AG04450 (cell line): ENCODE measurements around the gene DNAJC5. TPM values are rescaled to one million over a fixed set of nuclear protein-coding genes. Genes with fewer than 3 reads are reported as not detected.
"Not testable (repeated sequence)": the region's sequence is repeated elsewhere in the genome, so short reads cannot be mapped to it uniquely, and the experiment has no call there.

ENCODE experiments used
- CTCF ChIA-PET: fragments of 300-600, 350-600 bp; formaldehyde crosslinking; extraction: SDS; loops from one replicate; lab custom pipeline; 2022; ENCODE audit warnings: antibody characterized with exemption, inconsistent platforms; lab: Charles Lee
- POLR2A ChIA-PET: fragments of 350-600 bp; formaldehyde crosslinking; extraction: SDS; loops from one replicate; lab custom pipeline; 2021; ENCODE audit warnings: antibody characterized with exemption, inconsistent platforms; lab: Yijun Ruan, JAX
- DNase-seq: peaks from one replicate; pipeline ENCODE4 v3.0.0-alpha.2; 2011; ENCODE audit warnings: low read depth, low spot score
- H3K27ac ChIP-seq: one replicate; pipeline ENCODE4 v1.5.1; 2012; ENCODE audit warnings: low read depth, low read length, control low read depth
- H3K27me3 ChIP-seq: one replicate; pipeline ENCODE4 v1.6.0; 2012; ENCODE audit warnings: low read length; ENCODE audit not compliant: control insufficient read depth, insufficient read depth
- H3K4me3 ChIP-seq: 2 replicates; pipeline ENCODE4 v1.5.1; 2011; ENCODE audit warnings: mild to moderate bottlenecking, low read depth, low read length, control low read depth
- H3K9me3 ChIP-seq: 2 replicates; pipeline ENCODE4 v1.5.1; 2012; ENCODE audit warnings: low read length; ENCODE audit not compliant: control insufficient read depth, insufficient read depth
- polyA plus RNA-seq: library from polyadenylated mRNA; depleted of rRNA; stranded (reverse); fragments of >200 nt; gene quantifications from 2 replicates; pipeline ENCODE4 v1.2.3, GENCODE V29; 2011
- TF ChIP-seq, protein P1 (sequence below): IDR thresholded peaks from 2 replicates; pipeline ENCODE4 v1.5.1; 2011; ENCODE audit warnings: low read depth, low read length, control low read depth, inconsistent platforms

The DNAJC5 gene
- polyA plus RNA-seq, 1 experiment = 36.7 TPM

DNA sequence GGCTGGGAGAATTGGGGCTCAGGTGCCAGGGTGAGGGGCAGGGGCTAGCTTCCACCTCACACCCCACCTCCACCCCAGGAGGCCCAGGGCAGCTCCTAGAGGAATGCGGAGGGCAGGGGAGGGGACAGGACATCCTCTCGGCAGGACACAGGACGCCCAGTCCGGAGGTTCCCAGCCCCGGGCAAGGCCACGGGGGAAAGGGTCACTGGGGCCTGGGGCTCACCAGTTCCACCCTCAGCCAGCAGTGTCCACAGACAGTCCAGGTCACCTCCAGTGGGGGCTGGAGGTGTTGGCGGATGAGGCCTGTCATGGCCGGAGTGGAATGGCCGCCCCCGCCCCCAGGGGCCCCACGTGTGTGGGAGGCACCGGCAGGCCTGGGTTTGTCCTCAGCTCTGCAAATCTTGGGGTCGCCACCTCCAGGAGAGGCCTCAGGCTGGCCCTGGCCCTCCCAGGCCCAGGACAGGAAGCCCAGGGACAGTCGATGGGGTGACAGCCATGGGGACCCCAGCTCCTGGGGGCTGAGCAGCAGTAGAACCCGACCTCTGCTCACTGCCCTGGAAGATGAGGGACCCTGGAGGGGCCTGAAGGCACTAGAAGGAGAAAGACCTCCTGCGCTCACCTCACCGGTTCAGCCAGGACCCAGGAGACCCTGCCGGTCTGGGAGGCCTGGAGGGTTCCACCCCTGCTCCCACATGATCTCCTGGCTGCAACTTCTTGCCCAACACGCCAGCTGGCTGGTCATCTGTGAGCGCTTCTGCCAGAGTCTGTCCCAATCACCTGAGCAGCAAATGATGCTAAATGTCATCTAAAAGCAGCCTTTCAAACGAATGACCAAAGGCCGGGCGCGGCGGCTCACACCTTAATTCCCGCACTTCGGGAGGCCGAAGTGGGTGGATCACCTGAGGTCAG lies 46.7 kb upstream of the DNAJC5 start:
- H3K9me3 ChIP-seq = no peaks in the 10 kb centered on the region; the same call in 1 of the 2 replicates
- H3K4me3 ChIP-seq = no peak overlapping the region
- H3K27me3 ChIP-seq = peaks cover 2% of the 10 kb centered on the region
- TF ChIP-seq, protein P1, sequence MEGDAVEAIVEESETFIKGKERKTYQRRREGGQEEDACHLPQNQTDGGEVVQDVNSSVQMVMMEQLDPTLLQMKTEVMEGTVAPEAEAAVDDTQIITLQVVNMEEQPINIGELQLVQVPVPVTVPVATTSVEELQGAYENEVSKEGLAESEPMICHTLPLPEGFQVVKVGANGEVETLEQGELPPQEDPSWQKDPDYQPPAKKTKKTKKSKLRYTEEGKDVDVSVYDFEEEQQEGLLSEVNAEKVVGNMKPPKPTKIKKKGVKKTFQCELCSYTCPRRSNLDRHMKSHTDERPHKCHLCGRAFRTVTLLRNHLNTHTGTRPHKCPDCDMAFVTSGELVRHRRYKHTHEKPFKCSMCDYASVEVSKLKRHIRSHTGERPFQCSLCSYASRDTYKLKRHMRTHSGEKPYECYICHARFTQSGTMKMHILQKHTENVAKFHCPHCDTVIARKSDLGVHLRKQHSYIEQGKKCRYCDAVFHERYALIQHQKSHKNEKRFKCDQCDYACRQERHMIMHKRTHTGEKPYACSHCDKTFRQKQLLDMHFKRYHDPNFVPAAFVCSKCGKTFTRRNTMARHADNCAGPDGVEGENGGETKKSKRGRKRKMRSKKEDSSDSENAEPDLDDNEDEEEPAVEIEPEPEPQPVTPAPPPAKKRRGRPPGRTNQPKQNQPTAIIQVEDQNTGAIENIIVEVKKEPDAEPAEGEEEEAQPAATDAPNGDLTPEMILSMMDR = no peak
- no peak for DNase-seq
- ChIA-PET POLR2A (interaction anchor here (0.9 to 1.4 kb wide), 2 partner anchors 18 to 108 kb away, joined by 3 read pairs; no protein-coding TSS in a partner anchor), CTCF (interaction anchor here (0.6 to 1.5 kb wide), 3 partner anchors 10 to 75 kb away, joined by 3 to 4 read pairs (median 3); no protein-coding TSS in a partner anchor)
- no peak overlapping the region for H3K27ac ChIP-seq

DNA sequence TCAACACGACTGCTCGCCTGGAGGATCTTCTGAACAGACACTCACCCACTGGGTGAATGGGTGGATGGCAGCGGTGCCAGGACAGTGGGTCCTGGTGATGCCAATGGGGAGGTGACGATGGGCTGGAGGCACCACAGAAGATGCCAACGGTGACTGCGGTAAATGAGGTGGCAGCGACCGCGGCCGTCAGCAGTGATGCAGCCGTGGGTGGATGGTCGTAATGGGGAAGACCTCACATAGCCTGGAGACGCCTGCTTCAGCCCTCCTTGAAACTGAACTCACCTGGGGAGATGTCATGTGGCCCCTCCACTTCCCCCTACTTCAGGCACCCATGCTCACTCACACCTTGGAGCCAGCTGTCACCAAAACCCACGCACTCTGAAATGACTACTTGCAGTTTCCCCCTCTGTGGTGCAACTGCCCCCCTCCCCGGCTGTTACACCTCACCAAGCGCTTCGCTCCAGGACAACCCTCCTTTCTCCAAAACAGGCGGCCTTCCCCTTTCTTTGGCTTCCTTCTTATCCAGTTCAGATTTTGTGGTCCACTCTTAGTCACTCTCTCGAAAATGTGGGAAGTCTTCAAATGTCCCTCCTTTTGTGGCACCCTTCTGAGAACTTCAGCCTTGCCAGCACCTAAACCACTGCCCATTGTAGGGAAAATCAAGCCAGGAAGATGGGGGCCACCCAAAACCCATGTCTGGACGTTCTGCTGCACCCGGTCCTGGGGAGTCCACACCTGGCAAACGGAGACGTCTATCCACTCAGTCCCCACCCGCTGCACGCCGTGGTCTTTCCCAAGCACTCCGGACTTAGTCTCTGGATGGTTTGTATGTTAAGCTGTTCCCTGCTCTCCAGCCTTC lies 44.0 kb upstream of the DNAJC5 start:
- CTCF ChIA-PET = interaction anchor here (0.6 kb wide), 1 partner anchor 251 kb away, joined by 7 read pairs; no protein-coding TSS in a partner anchor

DNA sequence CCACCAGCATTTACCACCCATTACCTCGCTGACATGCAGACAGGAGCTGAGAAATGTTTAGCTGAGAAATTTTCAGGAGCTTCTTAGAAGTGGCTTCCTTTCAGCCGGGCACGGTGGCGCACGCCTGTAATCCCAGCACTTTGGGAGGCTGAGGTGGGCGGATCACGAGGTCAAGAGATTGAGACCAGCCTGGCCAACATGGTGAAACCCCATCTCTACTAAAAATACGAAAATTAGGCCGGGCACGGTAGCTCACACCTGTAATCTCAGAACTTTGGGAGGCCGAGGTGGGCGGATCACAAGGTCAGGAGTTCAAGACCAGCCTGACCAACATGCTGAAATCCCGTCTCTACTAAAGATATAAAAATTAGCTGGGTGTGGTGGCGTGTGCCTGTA lies 43.4 kb upstream of the DNAJC5 start:
- DNase-seq, POLR2A ChIA-PET, H3K4me3 ChIP-seq, H3K27me3 ChIP-seq, H3K9me3 ChIP-seq, H3K27ac ChIP-seq: not testable (repeated sequence)
- CTCF ChIA-PET = interaction anchor here (0.6 kb wide), 1 partner anchor 252 kb away, joined by 7 read pairs; no protein-coding TSS in a partner anchor

More for the DNA sequence above, 44.0 kb upstream of the DNAJC5 start:
- Histone ChIP-seq H3K4me3 (no peak overlapping the region), H3K27ac (no peak overlapping the region), H3K9me3 (no peaks in the 10 kb centered on the region; the same call in 1 of the 2 replicates), H3K27me3 (no peaks in the 10 kb centered on the region)
- POLR2A ChIA-PET = no interaction called here
- TF ChIP-seq, protein P1 = no peak
- DNase-seq = no peak

DNA sequence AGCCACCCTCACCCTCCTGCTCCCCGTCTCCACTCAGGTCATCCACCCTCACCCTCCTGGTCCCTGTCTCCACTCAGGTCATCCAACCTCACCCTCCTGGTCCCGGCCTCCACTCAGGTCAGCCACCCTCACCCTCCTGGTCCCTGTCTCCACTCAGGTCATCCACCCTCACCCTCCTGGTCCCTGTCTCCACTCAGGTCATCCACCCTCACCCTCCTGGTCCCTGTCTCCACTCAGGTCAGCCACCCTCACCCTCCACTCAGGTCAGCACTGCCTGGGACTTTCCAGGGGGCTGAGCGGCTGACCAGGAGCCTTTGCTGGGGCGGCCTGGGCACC lies 41.2 kb upstream of the DNAJC5 start:
- H3K9me3 ChIP-seq, H3K27ac ChIP-seq, CTCF ChIA-PET, H3K27me3 ChIP-seq, DNase-seq, POLR2A ChIA-PET, H3K4me3 ChIP-seq: not testable (repeated sequence)

DNA sequence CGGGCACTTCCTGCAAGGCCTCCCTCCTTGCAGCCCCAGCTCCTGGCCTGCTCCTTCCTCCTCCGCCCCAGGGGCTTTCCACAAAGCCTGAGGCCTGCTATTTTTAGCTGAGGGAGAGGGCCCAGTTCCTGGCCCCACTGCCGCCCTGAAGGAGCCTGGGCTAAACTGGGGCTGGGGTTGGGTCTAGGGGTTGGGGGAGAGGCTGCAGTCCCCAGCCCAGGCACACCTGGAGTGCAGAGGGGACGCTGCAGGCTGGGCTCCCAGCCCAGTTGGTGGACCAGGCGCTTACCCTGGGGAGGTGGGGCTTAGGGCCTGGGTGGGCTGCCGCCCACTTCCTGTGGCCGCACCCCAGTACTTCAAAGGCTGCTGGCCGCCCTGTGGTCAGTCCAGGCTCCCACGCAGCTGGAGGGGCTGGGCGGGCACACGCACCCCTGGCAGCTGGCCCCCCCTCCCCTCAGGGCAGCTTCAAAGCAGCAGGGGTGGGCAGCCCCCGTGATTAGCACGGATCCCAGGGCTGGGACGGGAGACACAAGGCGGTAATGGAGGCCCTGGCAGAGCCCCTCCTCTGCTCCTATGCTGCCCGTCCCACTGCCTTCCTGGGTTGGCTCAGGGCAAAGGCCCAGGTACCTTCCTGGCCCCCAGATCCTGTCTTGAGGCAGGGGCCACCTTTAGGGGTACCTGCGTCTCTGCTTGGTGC lies 40.7 kb upstream of the DNAJC5 start:
- CTCF ChIA-PET = interaction anchor here (1.6 kb wide), 1 partner anchor 10 kb away, joined by 4 read pairs; no protein-coding TSS in a partner anchor
- DNase-seq = no peak
- TF ChIP-seq, protein P1 = no peak
- H3K4me3 ChIP-seq = no peak overlapping the region
- H3K9me3 ChIP-seq = no peaks in the 10 kb centered on the region; the same call in 1 of the 2 replicates
- no peaks in the 10 kb centered on the region for H3K27me3 ChIP-seq
- POLR2A ChIA-PET = interaction anchor here (1.8 kb wide), 1 partner anchor 11 kb away, joined by 15 read pairs; the partner anchor contains the start of gene TPD52L2
- no peak overlapping the region for H3K27ac ChIP-seq
